Fibroblast of upper back skin (primary cell): ENCODE measurements around the gene IRS1.

ENCODE experiments used
- DNase-seq: peaks from one replicate; pipeline ENCODE4 v3.0.0-alpha.2; 2013

The IRS1 gene

DNA sequence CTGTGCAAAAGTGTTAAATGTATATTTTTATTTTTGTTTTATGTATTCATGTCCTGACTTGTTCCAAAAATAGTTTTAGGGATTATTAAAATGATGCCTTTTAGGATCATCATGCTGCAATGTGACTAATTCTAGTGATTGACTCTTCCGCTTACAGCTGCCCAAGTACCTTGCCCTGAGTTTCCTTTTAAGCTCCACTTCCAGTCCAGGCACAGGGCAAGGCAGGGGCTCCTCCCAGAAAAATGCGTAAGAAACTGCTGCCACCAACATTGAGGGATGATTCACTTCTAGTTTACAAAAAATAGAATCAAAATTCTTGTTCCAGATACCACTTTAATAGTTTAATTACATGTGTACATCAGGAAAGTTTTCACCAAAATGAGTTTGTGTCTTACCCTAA, 116.4 kb downstream of the IRS1 start:
- DNase-seq, result no peak
